MG63 (cell line): ENCODE data around the gene WNT2. TPM values are rescaled to one million over a fixed set of nuclear protein-coding genes. Genes with fewer than 3 reads are reported as not detected.

ENCODE experiments used
- DNase-seq: peaks from one replicate; pipeline ENCODE4 v3.0.0-alpha.2; 2020
- H3K27me3 ChIP-seq: fragments of 250-450 bp; sonication (Bioruptor Pico); 2 replicates; pipeline ENCODE4 v1.5.1; 2020; ENCODE audit warnings: mild to moderate bottlenecking, moderate library complexity
- H3K36me3 ChIP-seq: fragments of 250-450 bp; sonication (Bioruptor Pico); 2 replicates; pipeline ENCODE4 v1.5.1; 2020; ENCODE audit warnings: mild to moderate bottlenecking, moderate library complexity
- H3K4me3 ChIP-seq: fragments of 250-450 bp; sonication (Bioruptor Pico); 2 replicates; pipeline ENCODE4 v1.5.1; 2020; ENCODE audit warnings: mild to moderate bottlenecking, moderate library complexity
- H3K9me3 ChIP-seq: fragments of 250-450 bp; sonication (Bioruptor Pico); 2 replicates; pipeline ENCODE4 v1.5.1; 2020; ENCODE audit warnings: mild to moderate bottlenecking, moderate library complexity
- total RNA-seq: library from RNA; depleted of rRNA; stranded (reverse); fragments of >200 nt; shearing (Covaris generic); gene quantifications from 2 replicates; pipeline ENCODE4 v1.2.3, GENCODE V29; 2014; ENCODE audit warnings: low replicate concordance; rRNA removed

WNT2 gene
- total RNA-seq: not detected in 2 replicates

DNA sequence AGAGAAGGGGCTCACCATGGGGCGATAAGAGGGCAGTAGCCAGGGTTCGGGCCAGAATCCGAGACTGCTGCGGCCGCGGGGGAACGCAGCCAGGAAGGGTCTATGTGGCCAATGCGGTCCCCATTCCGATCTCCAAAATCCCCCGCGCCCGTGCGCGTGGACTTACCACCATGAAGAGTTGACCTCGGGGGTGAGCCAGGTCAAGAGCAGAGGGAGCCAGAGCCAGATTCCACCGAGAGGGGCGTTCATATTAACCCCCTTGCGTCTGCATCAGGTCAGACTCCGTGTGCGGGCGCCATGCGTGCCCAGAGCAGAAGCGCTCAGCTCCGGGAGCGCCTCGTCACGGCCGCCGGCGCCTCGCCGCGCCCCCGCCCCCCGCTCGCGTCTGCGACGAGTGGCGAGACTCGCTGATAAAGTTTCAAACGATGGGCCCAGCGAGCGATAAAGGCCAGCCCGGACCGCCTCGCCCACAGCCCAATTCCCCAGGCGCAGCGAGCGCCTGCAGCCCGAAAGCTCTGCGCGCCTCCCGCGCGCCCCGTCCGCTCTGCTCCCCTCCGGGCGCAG lies at the start of gene WNT2:
Gene WNT2 (minus strand): TSS at position 318 of the 564 bp plus-strand sequence. CDS start 69 bp downstream, at position 249.
- H3K36me3 ChIP-seq: no peaks in the 10 kb centered on the region
- H3K4me3 ChIP-seq: peak within 1 kb of the TSS; percentile 35
- no peak for DNase-seq
- H3K27me3 ChIP-seq: peaks cover 16% of the 10 kb centered on the region; the same call in 1 of the 2 replicates
- no peaks in the 10 kb centered on the region for H3K9me3 ChIP-seq

GRCh38 chr7:117372073-117372472 lies 49.2 kb upstream of the WNT2 start:
- no peaks in the 10 kb centered on the region for H3K9me3 ChIP-seq
- H3K27me3 ChIP-seq: no peaks in the 10 kb centered on the region
- no peak for DNase-seq
- no peak overlapping the region for H3K4me3 ChIP-seq
- H3K36me3 ChIP-seq: no peaks in the 10 kb centered on the region

- no peaks in the 10 kb centered on the region for H3K36me3 ChIP-seq
- H3K9me3 ChIP-seq: no peaks in the 10 kb centered on the region
- no peak for DNase-seq
- no peak overlapping the region for H3K4me3 ChIP-seq
- H3K27me3 ChIP-seq: no peaks in the 10 kb centered on the region
Observed at GRCh38 chr7:117364339-117365080, 41.7 kb upstream of the WNT2 start.

DNA sequence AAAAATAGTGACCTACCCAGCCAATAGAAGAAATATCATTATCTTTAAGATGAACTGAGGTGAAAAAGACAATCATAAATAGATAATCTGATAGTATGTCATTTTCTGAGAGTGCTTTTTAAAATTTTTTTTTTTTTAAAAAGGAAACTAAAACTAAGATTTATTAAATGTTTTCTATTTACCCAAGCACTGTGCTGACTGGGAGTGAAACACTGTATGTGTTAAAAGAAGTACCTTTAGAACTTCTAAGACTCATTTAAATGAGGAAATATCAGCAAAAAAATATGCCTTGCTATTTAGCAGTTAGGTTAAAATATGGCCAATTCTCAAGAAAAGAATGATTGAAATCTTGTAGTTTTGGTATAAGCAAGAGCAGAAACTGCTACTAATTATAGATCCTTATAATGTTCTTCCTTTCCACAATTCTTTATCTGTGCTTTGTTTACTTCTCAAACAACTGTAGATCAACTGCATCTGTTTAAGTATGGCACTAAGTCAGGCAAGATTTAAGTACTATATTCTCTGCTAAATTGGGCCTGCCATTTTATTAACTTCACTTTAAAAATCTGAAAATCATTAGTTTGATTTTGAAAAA lies 39.5 kb upstream of the WNT2 start:
- no peak for DNase-seq
- no peaks in the 10 kb centered on the region for H3K36me3 ChIP-seq
- no peaks in the 10 kb centered on the region for H3K27me3 ChIP-seq
- no peaks in the 10 kb centered on the region for H3K9me3 ChIP-seq
- H3K4me3 ChIP-seq: no peak overlapping the region

DNA sequence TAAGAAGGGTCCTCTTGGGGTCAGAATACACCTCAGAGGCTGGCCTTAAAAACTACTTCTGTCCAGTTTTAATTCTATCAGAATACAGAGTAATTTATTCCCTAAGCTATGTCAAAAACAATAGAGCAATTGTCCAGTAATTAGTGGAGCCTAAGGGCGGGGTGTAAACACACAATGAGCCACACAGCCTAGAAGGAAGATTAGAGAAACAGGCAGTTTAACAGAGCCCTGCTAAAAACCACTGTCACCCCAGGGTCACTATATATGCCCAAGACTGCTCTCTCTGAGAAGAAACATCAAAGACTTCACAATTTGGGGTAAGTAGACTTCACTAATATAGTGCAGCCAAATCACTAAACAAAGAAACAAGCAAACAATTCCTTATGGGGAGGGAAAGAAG lies 27.2 kb upstream of the WNT2 start:
- no peak overlapping the region for H3K4me3 ChIP-seq
- no peaks in the 10 kb centered on the region for H3K9me3 ChIP-seq
- H3K27me3 ChIP-seq: no peaks in the 10 kb centered on the region
- no peak for DNase-seq
- no peaks in the 10 kb centered on the region for H3K36me3 ChIP-seq

- H3K9me3 ChIP-seq: no peaks in the 10 kb centered on the region
- H3K27me3 ChIP-seq: no peaks in the 10 kb centered on the region
- H3K4me3 ChIP-seq: no peak overlapping the region
- no peak for DNase-seq
- H3K36me3 ChIP-seq: no peaks in the 10 kb centered on the region
Observed at GRCh38 chr7:117349570-117349969, 26.7 kb upstream of the WNT2 start.

DNA sequence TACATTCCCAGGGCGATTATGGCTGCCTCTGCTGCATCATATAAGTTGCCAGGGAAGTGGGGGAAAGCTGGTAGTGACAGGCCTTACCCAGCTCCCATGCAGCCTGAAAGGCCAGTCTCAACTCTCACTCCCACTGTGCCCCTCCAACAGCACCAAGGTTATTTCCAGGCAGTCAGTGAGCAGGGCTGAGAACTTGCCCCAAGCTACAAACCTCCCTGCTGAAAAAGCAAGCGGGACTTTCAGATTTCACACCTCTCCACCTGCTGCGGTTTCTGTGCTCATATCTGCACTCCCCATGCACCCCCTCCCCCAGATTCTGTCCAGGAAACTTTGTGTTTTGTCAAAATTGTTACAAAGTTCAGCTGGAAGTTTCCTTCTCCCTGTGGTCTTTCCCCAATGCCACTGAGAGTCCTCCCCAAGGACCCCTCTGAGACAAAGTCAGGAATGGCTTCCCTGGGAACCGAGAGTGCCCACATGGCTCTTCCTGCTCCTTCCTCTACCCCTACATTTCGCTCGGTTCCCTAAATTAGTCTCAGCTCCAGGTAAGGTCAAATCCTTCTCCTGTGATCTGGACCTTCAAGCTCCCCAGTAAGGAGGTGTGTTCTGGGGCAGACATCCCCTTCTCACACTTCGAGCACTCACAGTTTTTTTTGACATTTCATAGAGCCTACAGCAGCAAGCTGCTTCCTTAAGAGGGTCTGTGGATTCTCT lies 25.3 kb upstream of the WNT2 start:
- Histone ChIP-seq H3K9me3 (no peaks in the 10 kb centered on the region), H3K27me3 (no peaks in the 10 kb centered on the region), H3K36me3 (no peaks in the 10 kb centered on the region), H3K4me3 (no peak overlapping the region)
- no peak for DNase-seq

DNA sequence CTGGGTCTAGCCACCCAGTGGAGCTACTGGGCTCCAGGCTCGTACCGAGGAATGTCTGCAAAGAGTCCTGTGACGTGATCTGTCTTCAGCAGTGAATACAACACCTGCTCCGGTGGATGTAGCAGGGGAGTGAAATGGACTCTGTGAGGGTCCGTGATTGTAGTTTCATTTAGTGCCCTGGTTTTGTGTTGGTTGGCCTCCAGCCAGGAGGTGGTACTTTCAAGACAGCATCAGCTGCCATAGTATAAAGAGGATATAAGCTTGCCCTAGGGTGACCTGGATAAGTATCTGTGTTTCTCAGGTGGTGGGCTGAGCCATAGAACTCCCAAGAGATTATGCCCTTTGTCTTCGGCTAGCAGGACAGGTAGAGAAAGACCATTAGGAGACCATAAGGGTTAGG lies 24.6 kb upstream of the WNT2 start:
- DNase-seq: no peak
- Histone ChIP-seq H3K36me3 (no peaks in the 10 kb centered on the region), H3K27me3 (no peaks in the 10 kb centered on the region)

GRCh38 chr7:117346161-117346560 lies 23.3 kb upstream of the WNT2 start:
- H3K9me3 ChIP-seq: no peaks in the 10 kb centered on the region
- DNase-seq: no peak
- H3K4me3 ChIP-seq: no peak overlapping the region
- H3K27me3 ChIP-seq: no peaks in the 10 kb centered on the region
- no peaks in the 10 kb centered on the region for H3K36me3 ChIP-seq

More for the DNA sequence above, 24.6 kb upstream of the WNT2 start:
- Histone ChIP-seq H3K4me3 (no peak overlapping the region), H3K9me3 (no peaks in the 10 kb centered on the region)

DNA sequence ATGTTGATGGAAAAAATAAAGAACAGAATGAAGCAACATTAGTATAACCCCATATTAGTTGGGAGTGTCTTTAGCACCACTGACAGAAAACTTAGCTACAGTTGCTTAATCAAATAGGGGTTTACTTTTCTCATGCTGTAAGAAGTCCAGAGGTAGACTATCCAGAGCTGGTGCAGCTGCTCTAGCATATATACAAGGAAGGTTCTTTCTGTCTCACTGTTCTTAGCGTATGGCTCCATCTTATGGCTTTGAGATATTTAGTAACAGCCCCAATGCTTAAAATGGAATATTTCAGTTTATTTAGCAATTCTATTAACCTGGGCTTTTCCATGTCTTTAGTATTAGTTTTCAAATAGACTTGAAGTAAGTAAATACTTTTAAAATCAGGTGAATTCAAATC lies 15.2 kb upstream of the WNT2 start:
- Histone ChIP-seq H3K9me3 (no peaks in the 10 kb centered on the region), H3K4me3 (no peak overlapping the region), H3K36me3 (no peaks in the 10 kb centered on the region), H3K27me3 (no peaks in the 10 kb centered on the region)
- DNase-seq: no peak

DNA sequence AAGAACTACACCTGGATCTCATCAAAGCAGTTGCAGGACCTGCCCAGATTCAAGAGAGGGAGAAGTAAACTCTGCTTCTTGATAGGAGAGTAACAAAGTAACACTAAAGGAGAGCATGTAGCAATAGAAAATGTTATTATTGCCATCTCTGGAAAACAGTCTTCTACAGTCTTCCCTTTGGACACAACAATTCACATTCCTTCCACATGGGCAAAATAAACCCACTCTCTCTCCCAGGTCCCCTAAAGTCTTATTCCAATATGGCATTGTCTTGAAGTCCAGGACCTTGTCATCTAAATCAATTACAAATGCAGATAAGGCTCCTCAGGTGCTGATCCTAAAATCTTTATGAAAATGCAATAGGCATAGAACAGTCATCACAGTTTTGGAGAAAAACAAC lies 10.3 kb upstream of the WNT2 start:
- no peak overlapping the region for H3K4me3 ChIP-seq
- no peak for DNase-seq
- H3K27me3 ChIP-seq: no peaks in the 10 kb centered on the region
- H3K36me3 ChIP-seq: no peaks in the 10 kb centered on the region
- H3K9me3 ChIP-seq: no peaks in the 10 kb centered on the region; the same call in 1 of the 2 replicates

- Histone ChIP-seq H3K27me3 (no peaks in the 10 kb centered on the region), H3K36me3 (no peaks in the 10 kb centered on the region), H3K9me3 (no peaks in the 10 kb centered on the region; the same call in 1 of the 2 replicates), H3K4me3 (no peak overlapping the region)
- DNase-seq: no peak
Observed at GRCh38 chr7:117332031-117332430, 9.2 kb upstream of the WNT2 start.

- H3K4me3 ChIP-seq: no peak overlapping the region
- no peak for DNase-seq
- H3K36me3 ChIP-seq: no peaks in the 10 kb centered on the region
- peaks cover 16% of the 10 kb centered on the region; the same call in 1 of the 2 replicates for H3K27me3 ChIP-seq
- no peaks in the 10 kb centered on the region for H3K9me3 ChIP-seq
Observed at GRCh38 chr7:117325836-117326235, 3.0 kb upstream of the WNT2 start.

GRCh38 chr7:117324960-117325359 lies 2.1 kb upstream of the WNT2 start:
- Histone ChIP-seq H3K9me3 (no peaks in the 10 kb centered on the region), H3K36me3 (no peaks in the 10 kb centered on the region)

DNA sequence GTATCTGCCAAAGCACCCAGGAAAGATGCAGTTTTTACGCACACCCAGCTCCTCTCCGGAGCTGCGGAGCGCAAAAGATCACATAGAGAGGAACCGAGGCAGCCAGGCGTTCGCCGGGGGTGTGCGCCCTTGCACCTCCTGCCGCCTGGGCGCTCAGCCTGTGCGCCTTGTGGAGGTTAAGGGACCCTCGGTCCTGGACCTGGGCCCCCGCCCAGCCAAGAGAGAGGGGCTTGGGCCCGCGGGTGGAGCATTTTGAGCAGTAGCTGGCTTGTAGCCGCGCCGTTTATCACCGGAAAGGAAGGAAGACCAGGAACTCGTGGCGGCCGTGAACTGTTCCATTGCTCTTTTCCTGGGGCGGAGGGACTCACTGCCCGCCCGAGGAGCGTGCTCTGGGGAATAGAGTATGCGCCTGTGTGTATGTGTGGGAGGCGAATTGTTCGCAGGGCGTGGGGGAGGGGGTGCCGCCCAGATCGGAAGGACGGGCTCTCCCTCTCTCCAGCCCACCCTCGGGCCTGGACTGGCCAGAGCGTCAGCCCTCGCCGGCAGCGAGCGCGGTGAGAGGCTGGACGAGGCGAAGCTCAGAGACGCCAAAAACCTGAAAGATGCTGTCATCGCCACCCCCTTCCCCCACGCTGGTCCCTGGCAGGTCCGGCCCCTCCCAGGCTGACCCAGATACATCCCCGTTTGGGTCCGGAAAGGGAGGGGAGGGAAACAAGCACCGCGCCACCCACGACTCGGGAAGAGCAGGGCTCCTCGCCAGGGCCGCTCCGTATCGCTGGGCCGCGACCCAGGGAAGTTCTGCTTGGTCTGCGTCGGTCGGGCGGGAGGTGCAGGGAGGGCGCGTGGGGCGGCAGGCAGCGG lies 1.2 kb upstream of the WNT2 start:
- no peaks in the 10 kb centered on the region for H3K9me3 ChIP-seq
- H3K4me3 ChIP-seq: peak overlapping the region; percentile 35
- H3K27me3 ChIP-seq: peaks cover 16% of the 10 kb centered on the region; the same call in 1 of the 2 replicates
- H3K36me3 ChIP-seq: no peaks in the 10 kb centered on the region
- DNase-seq: peak; percentile 10

More at GRCh38 chr7:117324960-117325359, 2.1 kb upstream of the WNT2 start:
- no peak overlapping the region for H3K4me3 ChIP-seq
- peaks cover 16% of the 10 kb centered on the region; the same call in 1 of the 2 replicates for H3K27me3 ChIP-seq
- no peak for DNase-seq

DNA sequence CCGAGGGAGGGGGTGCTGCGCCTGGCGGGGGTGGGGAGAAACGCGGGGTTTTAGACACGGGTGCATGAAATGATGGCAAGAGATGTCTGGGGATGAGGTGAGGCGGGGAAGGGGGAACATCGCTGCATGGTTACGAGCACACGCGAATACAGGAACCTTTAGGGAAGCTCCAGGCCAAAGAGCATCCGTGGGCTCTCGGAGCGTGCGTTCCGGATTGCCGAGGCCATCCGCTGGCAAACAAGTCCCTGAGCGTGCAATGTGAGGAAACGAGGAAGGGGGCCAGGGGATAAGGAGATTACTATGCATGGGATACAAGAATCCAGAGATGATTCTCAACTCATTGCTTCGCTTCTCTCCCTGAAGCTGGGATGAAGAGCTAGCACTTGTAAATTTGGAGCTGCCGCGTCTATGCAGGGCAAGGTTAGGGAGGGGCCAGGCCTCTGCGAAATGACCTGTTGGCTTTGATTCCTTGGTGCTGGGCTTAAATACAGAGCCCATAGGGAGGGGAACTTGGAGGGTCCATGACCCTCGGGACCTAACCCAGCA lies 520 bp upstream of the WNT2 start:
- Histone ChIP-seq H3K36me3 (no peaks in the 10 kb centered on the region), H3K4me3 (peak overlapping the region; percentile 35), H3K27me3 (peaks cover 16% of the 10 kb centered on the region; the same call in 1 of the 2 replicates), H3K9me3 (no peaks in the 10 kb centered on the region)
- DNase-seq: no peak
